ENCODE results near the gene RHOD. TPM values are rescaled to one million over a fixed set of nuclear protein-coding genes. Genes with fewer than 3 reads are reported as not detected.

Gene RHOD
- polyA plus RNA-seq, 1 experiment = 12.9 TPM

- no peaks in the 10 kb centered on the region for H3K9me3 ChIP-seq (ENCODE audit: control insufficient read depth, insufficient read depth, low read length)
- ChIA-PET POLR2A (no interaction called here), CTCF (interaction anchor here (0.7 kb wide), 1 partner anchor 343 kb away, joined by 5 read pairs; the partner anchor contains the start of gene RAD9A)
- TF ChIP-seq CTCF (IDR thresholded peaks at IDR 0.05; ENCODE audit: low read depth, low read length) = no peak
- DNase-seq (ENCODE audit: low read depth, low spot score) = no peak
- no peak overlapping the region for H3K4me3 ChIP-seq (ENCODE audit: low read depth, low read length)
- H3K27ac ChIP-seq (ENCODE audit: low read depth, low read length) = no peak overlapping the region
- peaks cover 1% of the 10 kb centered on the region for H3K27me3 ChIP-seq (ENCODE audit: control insufficient read depth, insufficient read depth, low read length)
Observed at GRCh38 chr11:67048515-67049130, 8.0 kb upstream of the RHOD start.

GRCh38 chr11:67050139-67050538, 6.5 kb upstream of the RHOD start:
- POLR2A ChIA-PET = no interaction called here
- H3K27me3 ChIP-seq (ENCODE audit: control insufficient read depth, insufficient read depth, low read length) = no peaks in the 10 kb centered on the region
- no peak for DNase-seq (ENCODE audit: low read depth, low spot score)
- CTCF ChIA-PET = no interaction called here
- no peaks in the 10 kb centered on the region for H3K9me3 ChIP-seq (ENCODE audit: control insufficient read depth, insufficient read depth, low read length)
- no peak for TF ChIP-seq CTCF (IDR thresholded peaks at IDR 0.05; ENCODE audit: low read depth, low read length)
- no peak overlapping the region for H3K4me3 ChIP-seq (ENCODE audit: low read depth, low read length)
- H3K27ac ChIP-seq (ENCODE audit: low read depth, low read length) = no peak overlapping the region

DNA sequence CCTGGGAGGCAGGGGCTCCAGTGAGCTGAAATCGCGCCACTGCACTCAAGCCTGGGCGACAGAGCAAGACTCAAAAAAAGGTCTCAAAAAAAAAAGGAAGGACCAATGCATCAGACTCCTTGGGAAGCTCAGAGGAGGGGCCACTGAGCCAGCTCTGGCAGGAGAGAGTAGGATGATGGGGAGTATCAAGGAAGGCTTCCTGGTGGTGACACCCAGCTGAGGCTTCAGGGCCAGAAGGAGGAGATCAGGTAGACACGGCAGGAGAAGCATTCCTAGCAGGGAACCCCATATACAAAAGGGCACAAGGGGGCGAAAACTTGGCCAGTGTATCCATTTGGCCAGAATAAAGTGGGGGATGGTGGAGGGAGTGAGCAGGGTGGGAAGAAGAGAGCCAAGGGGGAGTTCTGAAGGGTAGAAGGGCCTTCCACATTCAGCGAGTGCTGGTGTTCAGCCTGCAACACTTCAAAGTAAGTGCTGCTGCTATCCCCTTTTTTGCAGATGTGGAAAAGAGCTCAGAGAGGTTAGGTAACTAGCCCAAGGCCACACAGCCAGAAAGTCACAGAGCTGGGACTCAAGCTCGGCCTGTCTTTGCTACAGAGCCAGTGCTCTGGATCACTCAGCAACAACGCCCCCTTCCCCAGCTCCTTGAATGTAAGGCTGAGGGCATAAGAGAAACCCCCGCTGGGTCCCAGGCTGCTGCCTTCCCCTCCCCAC, 5.3 kb upstream of the RHOD start:
- POLR2A ChIA-PET = no interaction called here

GRCh38 chr11:67051945-67052488, 4.6 kb upstream of the RHOD start:
- H3K9me3 ChIP-seq (ENCODE audit: control insufficient read depth, insufficient read depth, low read length) = no peaks in the 10 kb centered on the region; the same call in 1 of the 2 replicates
- ChIA-PET CTCF (interaction anchor here (0.5 to 1.0 kb wide), 2 partner anchors 58 to 265 kb away, joined by 3 to 5 read pairs; no protein-coding TSS in a partner anchor), POLR2A (no interaction called here)

More for the DNA sequence above, 5.3 kb upstream of the RHOD start:
- TF ChIP-seq CTCF (IDR thresholded peaks at IDR 0.05; ENCODE audit: low read depth, low read length) = no peak
- H3K27ac ChIP-seq (ENCODE audit: low read depth, low read length) = no peak overlapping the region
- no peak for DNase-seq (ENCODE audit: low read depth, low spot score)
- CTCF ChIA-PET = interaction anchor here (0.5 to 1.0 kb wide), 3 partner anchors 57 to 266 kb away, joined by 3 to 11 read pairs (median 5); no protein-coding TSS in a partner anchor
- no peaks in the 10 kb centered on the region; the same call in 1 of the 2 replicates for H3K9me3 ChIP-seq (ENCODE audit: control insufficient read depth, insufficient read depth, low read length)
- H3K27me3 ChIP-seq (ENCODE audit: control insufficient read depth, insufficient read depth, low read length) = no peaks in the 10 kb centered on the region
- H3K4me3 ChIP-seq (ENCODE audit: low read depth, low read length) = no peak overlapping the region

More at GRCh38 chr11:67051945-67052488, 4.6 kb upstream of the RHOD start:
- Histone ChIP-seq H3K27me3 (ENCODE audit: control insufficient read depth, insufficient read depth, low read length) (no peaks in the 10 kb centered on the region), H3K27ac (ENCODE audit: low read depth, low read length) (no peak overlapping the region), H3K4me3 (ENCODE audit: low read depth, low read length) (no peak overlapping the region)
- no peak for TF ChIP-seq CTCF (IDR thresholded peaks at IDR 0.05; ENCODE audit: low read depth, low read length)
- no peak for DNase-seq (ENCODE audit: low read depth, low spot score)

Data from AG04450 (cell line).